Raji (cell line): ENCODE data around the gene TH.

ENCODE experiments used
- POLR2A ChIP-seq: IDR thresholded peaks from 2 replicates; pipeline ENCODE4 v1.6.1; 2011; ENCODE audit warnings: low read depth, low read length, control low read depth; ENCODE audit not compliant: insufficient read depth

The TH gene

DNA sequence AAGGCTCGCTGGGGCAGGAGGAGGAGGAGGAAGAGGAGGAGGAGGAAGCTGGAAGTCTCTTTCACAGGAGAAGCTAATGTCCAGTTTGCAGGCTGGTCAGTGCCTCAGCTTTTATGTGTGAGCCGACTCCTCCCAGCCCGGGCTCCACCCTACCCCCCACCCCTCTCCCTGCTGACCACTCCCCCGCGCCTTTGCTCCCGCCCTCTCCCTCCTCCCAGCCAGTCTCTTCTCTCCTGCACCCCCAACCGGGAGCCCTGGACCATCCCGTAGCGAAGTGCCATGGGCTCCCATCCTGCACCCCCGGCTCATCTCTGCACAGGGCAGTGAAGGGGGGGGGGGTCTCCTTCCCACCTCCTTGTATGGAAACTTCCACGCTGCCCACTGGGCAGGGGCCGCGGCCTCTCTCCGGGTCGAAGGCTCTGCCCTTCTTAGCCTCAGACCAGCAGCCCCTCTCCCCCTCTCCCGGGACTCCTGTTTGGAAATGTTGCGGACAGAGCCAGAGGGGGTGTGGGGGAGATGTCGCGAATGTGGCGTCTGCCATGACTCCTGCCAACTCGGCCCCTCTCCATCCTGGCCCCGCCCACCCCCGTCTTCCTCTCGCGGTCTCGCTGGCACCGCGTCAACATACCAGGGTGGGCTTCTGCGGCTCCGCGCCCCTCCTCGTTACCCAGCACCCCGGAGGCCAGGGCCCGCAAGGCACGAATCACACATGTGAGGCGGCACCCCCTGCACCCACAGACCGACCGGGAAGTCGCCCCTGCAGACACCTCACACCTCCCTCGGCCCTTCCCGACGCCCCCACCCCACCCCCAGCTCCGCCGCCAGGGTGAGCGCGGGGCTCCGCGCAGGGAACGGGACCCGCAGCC lies 34.2 kb downstream of the TH start:
- TF ChIP-seq POLR2A: no peak

DNA sequence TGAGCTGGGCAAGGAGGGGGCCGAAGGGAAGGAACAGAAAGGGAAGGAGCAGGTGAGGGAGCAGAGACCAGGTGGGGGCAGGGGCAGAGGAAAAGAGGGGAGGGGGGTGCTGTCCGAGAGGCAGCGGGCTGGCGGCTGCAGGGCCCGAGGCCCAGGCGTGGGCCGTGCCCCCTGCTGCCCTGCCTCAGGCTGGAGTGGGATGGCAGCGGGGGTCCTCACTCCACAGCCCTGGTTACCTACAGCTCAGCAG lies 34.7 kb downstream of the TH start:
- TF ChIP-seq POLR2A: no peak

DNA sequence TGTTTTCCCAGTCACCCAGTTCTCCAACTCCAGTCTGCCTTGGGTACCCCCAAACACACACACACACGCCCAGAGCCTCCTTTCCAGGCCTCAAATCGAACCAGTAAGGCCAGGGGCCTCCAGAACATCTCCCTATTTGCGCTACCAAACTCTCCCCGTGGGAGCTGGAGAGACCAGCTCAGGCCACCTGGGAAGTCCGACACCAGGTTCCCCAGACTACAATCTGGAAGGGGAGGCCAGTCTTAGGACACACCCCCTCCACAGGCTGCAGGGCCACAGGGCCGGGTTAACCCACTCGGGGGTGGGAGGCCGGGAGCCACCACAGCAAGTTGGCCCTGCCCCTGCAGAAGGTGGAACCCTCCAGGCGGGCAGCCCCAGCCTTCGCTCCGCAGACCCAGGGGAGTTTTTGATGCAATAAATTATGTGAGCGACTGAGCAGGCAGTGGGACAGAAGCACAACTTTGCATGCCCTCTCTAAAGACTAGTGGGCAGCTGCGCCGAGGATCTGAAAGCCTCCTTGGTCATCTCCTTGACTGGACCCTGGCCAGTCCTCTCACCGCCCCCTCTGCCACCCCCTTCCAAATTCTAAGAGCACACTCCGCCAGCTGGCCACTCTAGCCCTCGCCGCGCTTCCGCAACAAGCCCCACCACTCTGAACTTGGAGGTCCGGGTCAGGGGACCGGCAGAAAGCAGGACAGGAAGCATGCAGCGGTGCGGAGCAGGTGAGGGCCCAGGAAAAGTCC lies 35.2 kb downstream of the TH start:
- no peak for TF ChIP-seq POLR2A

DNA sequence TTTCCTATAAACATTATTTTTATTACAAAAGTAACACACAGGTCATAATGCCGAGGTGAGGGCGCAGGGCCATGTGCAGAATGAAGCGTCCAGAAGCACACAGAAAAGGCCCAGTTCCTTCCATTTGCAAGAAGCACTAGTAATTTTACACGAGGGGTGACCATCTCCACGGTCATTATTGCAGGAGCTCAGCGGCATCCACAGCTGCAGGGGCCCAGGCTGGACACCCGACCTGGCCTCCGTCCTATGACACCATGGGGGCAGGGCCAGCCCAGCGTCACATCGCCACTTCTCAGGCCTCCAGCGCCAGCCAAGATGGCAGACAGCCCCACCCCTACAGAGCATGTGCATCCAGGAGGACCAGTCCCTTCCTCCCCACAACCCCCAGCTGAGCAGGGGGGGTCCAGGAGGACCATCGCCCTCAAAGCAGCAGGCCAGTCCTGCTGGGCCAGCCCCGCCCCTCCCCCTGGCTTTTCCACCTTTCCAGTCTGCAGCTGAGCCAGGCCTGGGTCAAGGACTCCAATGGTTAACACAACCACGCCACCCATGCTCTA lies 35.9 kb downstream of the TH start:
- no peak for TF ChIP-seq POLR2A

DNA sequence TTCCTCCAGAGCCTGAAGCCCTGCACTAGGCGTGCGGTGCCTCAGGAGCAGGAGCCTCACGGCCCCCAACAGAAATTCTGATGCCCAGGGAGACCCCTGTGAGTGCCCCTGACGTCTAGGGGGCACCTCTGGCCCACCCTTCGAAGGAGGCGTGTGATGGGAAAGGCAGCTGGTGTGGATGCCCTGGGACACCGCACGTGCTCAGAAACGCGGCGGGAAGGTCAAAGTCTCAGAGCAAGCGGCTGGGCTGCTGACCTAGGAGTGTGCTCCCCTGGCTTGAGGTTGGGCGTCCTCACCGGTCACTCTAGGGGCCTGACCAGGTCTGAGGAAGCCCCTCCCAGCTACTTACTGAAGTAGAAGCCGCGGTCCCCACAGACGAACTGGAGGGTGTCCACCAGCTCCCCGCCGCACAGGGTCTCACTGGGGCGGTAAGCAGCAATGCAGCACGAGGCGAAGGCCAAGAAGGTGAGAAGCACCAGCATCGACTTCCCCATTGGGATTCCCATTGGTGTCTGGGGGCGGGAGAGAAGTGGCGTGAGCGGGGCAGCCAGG lies 36.5 kb downstream of the TH start:
- TF ChIP-seq POLR2A: no peak

DNA sequence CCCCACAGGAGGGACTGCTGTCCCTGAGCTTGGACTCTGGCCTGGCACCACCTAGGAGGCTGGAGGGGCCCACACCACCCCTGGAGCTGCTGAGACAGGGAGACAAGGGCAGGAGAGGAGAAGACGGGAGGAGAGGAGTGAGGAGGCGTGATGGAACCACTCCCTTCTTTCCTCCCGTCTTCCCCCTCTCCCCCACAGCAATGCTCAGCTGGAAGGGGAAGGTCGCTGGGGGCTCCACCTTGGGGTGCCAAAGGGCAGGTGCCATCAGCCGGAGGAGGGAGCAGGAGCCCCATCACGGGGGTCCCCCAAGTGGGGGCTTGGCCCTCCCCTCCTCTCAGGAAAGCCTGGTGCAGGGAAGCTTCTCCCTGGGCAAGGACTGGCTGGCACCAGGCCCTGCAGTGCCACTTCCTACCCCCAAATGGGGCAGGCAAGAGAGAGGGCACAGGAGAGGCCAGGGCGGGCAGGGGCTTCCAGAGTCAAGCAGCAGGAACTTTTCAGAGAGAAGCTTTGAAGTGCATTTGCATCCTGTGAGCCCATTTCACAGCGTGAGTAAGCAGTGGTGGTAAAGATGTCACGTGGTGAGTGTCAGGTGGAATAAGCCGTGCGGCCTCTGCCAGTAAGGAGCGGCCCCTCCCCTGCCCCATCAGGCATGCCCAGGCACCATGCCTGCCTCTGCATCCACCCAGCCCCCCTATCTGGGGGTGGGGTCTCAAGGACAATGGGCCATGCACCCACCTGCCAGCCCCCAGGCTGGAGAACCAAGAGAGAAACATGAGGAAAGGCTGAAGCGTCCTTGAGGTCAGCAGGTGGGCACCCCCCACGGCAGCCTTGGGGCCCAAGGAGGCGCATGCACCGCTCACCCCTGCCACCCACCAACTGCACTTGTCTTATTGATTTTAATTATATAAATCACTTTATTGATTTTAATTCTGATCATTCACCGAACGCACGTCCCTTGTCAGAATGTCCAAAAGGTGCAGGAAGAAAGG lies 37.3 kb downstream of the TH start:
- no peak for TF ChIP-seq POLR2A

DNA sequence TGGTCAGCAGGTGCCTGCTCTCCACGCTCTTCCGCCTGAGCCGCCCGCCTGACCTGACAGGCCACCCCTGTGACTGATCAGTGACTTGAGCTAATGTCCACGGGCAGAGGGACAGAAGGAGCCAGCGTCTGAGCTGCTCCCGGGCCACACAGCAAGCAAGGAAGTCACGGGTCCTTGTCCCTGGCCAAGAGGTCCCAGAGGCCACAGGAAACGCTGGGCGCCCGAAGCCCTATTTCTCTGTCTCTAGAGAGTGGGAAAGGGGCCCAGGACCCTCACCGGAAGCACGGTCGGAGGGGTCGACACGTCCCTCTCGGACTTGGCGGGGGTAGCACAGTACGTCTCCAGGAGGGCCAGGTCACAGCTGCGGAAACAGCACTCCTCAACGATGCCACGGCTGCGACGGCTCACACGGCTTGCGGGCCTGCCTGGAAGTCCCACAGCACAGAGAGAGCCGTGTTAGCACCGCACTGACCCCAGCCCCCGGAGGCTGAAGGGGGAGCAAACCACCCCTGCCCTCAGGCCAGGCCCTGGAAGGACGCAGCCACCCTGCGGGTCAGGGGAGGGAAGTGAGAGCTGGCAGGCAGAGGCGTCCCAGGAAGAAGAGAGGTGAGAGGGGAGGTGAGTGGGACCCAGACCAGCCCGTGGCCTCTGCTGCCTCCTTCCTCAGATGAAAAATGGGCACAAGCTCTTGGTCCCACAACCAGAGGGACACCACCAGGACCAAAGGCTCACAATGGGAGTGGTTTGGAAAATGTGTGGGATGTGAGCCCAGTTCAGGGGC lies 38.2 kb downstream of the TH start:
- TF ChIP-seq POLR2A: no peak

DNA sequence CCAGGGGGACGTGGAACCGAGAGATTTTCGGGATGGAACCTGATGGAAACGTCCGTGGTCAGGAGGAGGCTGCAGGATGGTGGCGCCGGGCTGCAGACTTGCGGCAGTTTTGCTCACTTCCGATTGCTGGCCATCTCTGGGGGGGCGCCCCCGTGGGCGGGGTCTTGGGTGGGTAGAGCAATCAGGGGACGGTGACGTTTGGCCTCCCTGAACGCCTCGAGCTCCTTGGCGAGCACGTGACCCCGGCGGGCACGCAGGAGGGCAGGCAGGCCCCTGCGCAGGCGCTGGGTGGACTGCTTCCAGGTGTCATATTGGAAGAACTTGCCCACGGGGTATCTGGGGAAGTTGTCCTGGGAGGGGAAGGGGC lies 38.8 kb downstream of the TH start:
- TF ChIP-seq POLR2A: no peak

DNA sequence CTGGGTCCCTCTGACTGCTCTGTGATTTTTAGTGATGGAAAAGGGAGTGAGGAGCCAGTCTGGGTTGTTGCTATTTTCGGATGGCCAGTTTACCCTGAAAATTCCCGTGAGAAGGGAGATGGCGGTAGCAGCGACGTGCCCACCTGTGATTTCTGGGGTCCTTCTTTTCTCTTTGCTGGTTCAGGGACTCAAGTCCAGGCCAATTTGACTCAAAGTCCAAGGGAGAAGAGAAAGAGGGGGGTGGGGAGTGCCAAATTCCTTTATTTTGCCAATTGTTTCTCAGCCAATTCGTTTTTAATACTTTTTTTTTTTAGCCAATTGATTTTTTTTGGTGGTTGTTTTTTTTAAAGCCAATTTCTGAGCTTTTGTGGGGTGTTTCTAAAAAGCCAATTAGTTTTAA lies 39.4 kb downstream of the TH start:
- no peak for TF ChIP-seq POLR2A

DNA sequence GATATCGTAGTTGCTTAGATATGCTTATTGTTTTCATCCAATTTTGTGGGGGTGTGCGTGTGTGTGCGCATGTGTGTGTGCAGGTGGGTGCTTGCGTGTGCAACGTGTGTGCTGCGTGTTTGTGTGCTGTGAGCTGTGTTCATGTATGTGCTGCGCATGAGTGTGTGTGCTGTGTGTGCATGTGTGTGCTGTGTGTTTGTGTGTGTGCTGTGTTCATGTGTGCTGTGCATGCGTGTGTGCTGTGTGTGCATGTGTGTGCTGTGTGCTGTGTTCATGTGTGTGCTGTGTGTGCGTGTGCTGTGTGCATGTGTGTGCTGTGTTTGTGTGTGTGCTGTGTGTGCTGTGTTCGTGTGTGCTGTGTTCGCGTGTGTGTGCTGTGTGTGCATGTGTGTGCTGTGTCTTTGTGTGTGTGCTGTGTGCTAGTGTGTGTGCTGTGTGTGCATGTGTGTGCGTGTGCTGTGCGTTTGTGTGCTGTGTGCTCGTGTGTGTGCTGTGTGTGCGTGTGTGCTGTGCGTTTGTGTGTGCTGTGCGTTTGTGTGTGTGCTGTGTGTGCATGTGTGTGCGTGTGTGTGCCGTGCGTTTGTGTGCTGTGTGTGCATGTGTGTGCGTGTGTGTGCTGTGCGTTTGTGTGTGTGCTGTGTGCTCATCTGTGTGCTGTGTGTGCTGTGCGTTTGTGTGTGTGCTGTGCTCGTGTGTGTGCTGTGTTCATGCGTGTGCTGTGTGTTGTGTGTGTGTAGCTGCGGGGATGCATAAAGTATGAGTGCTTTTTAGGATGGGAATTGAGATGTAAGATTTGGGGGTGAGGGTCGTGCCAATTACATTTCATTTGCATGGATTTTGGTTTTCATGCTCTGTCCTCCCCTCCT lies 40.0 kb downstream of the TH start:
- TF ChIP-seq POLR2A: no peak

DNA sequence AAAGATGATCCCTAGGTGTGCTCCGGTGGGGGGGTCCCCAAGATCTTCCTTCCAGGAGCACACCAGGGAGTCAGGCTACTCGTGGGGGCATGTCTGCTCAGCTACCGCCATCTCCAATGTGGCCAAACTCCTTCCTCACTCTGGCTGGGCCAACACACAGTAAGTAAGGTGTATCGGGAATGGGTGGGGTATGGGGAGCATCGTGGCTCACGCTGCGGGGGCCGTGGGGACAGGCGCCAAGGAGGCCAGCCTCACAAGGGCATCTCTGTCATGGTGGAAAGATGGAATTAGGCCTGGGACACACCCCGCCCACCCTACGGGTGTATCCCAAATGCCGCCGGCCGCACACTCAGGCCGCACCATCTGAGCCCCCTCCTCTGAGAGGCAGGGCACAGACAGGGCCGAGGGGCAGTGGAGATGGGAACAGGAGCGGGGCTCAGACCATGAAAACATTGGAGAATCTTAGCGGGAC lies 40.7 kb downstream of the TH start:
- TF ChIP-seq POLR2A: no peak

DNA sequence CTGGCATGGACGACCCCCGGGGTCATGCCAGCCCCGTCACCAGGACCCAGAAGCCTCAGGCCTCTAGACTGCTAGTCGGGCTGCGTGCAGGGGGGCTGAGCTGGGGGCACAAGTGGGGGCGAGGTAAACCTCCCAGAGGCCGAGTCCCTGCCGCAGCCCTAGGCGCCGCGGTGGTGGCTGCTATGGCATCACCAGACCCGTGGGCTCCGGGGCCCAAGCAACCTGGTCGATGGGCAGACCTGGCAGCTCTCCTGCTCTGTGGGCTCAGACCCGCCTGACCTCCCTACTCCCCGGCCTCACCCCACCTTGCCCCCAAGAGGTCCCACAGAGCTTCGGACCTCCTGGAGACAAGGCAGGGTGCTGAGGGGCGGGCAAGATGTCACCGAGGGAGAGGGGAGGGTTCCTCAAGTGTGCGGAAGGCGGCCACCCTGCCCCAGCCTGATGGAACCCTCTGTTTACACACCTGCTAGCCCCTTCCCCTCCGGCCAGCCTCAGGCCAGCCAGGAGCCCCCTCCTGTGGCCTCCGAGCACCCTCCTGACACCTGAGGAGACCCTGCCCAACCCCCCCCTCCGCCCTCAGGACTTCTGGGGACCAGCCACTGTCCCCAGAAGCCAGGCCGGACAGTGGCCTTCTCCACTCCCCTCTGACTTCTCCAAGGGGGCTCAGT lies 41.8 kb downstream of the TH start:
- TF ChIP-seq POLR2A: no peak

DNA sequence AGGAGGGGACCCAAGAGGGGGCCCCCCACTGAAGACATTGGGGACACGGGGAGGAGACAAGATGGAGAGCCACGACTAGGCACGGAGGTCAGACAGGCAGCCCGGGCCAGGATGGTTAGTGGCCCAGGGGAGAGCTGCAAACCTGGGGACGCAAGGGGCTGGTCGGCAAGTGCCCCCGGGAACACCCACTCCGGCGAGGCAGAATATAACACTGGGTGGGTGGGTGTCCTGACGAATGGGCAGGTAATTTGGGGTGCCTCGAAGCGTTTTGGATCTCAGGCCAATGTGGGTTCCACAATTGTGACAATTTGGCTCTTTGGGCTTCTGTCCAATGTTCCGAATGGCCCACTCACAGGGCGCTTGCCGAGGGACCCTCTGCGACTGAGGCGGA lies 42.3 kb downstream of the TH start:
- no peak for TF ChIP-seq POLR2A
